ENCODE data around the gene GHRHR.

- TF ChIP-seq CTCF (IDR thresholded peaks at IDR 0.05) (no peak), POLR2A (IDR thresholded peaks at IDR 0.05) (no peak)
Observed at GRCh38 chr7:30921540-30922401, 42.0 kb upstream of the GHRHR start.

All from uterus (tissue), 2 donors.